SHP77 treated with DMSO at 0.1 percent for 48 hours (cell line): ENCODE results near the gene NKD1.

ENCODE experiments used
- DNase-seq: peaks from one replicate; lab custom pipeline; 2025; lab: John Stamatoyannopoulos, UW

NKD1 gene

GRCh38 chr16:50558913-50559312 lies 10.7 kb downstream of the NKD1 start:
- DNase-seq: no peak

GRCh38 chr16:50559342-50559741 lies 11.1 kb downstream of the NKD1 start:
- DNase-seq: no peak

- no peak for DNase-seq
Measured at GRCh38 chr16:50559804-50560514, 11.8 kb downstream of the NKD1 start.

- DNase-seq: no peak
Measured at GRCh38 chr16:50560903-50561863, 13.0 kb downstream of the NKD1 start.

GRCh38 chr16:50562657-50563056 lies 14.5 kb downstream of the NKD1 start:
- DNase-seq: no peak

GRCh38 chr16:50563989-50564388 lies 15.8 kb downstream of the NKD1 start:
- no peak for DNase-seq

GRCh38 chr16:50565428-50565827 lies 17.2 kb downstream of the NKD1 start:
- no peak for DNase-seq

GRCh38 chr16:50566014-50566962 lies 18.1 kb downstream of the NKD1 start:
- no peak for DNase-seq

- DNase-seq: no peak
Measured at GRCh38 chr16:50567651-50568050, 19.5 kb downstream of the NKD1 start.

- no peak for DNase-seq
Measured at GRCh38 chr16:50568187-50568815, 20.1 kb downstream of the NKD1 start.

- no peak for DNase-seq
Measured at GRCh38 chr16:50570354-50570753, 22.2 kb downstream of the NKD1 start.

GRCh38 chr16:50570808-50571598 lies 22.8 kb downstream of the NKD1 start:
- no peak for DNase-seq

GRCh38 chr16:50571786-50572185 lies 23.6 kb downstream of the NKD1 start:
- DNase-seq: no peak

- no peak for DNase-seq
Measured at GRCh38 chr16:50572700-50573099, 24.5 kb downstream of the NKD1 start.

- no peak for DNase-seq
Measured at GRCh38 chr16:50573279-50573678, 25.1 kb downstream of the NKD1 start.

GRCh38 chr16:50573947-50574744 lies 25.9 kb downstream of the NKD1 start:
- no peak for DNase-seq

GRCh38 chr16:50574745-50575136 lies 26.5 kb downstream of the NKD1 start:
- DNase-seq: no peak

GRCh38 chr16:50575743-50576142 lies 27.5 kb downstream of the NKD1 start:
- DNase-seq: no peak

GRCh38 chr16:50576403-50577113 lies 28.4 kb downstream of the NKD1 start:
- no peak for DNase-seq
